ENCODE data around the gene DTNB. TPM values are rescaled to one million over a fixed set of nuclear protein-coding genes. Genes with fewer than 3 reads are reported as not detected.

Gene DTNB
- total and polyA plus RNA-seq, 8 donors = 10.5 to 70.0 (median 33.7) TPM

GRCh38 chr2:25698752-25699151 is 25.4 kb upstream of the DTNB start:
- H3K9me3 ChIP-seq = no peaks in the 10 kb centered on the region
- intact Hi-C loops (cut with DNase I; ENCODE audit: low total_unique reads) = no loop called here
- TF ChIP-seq POLR2AphosphoS5 (IDR thresholded peaks at IDR 0.05) (no peak), EP300 (IDR thresholded peaks at IDR 0.05) (no peak), POLR2A (IDR thresholded peaks at IDR 0.05) (no peak), CTCF (IDR thresholded peaks at IDR 0.05) (no peak)
- H3K4me1 ChIP-seq = peaks cover 0 to 29% (median 9%) of the 10 kb centered on the region in 4 donors
- no peaks in the 10 kb centered on the region for H3K36me3 ChIP-seq
- H3K27ac ChIP-seq = no peak overlapping the region
- no peak overlapping the region for H3K4me3 ChIP-seq
- DNase-seq = peak in 1 of 2 donors; percentile 50
- H3K27me3 ChIP-seq = no peaks in the 10 kb centered on the region

DNA sequence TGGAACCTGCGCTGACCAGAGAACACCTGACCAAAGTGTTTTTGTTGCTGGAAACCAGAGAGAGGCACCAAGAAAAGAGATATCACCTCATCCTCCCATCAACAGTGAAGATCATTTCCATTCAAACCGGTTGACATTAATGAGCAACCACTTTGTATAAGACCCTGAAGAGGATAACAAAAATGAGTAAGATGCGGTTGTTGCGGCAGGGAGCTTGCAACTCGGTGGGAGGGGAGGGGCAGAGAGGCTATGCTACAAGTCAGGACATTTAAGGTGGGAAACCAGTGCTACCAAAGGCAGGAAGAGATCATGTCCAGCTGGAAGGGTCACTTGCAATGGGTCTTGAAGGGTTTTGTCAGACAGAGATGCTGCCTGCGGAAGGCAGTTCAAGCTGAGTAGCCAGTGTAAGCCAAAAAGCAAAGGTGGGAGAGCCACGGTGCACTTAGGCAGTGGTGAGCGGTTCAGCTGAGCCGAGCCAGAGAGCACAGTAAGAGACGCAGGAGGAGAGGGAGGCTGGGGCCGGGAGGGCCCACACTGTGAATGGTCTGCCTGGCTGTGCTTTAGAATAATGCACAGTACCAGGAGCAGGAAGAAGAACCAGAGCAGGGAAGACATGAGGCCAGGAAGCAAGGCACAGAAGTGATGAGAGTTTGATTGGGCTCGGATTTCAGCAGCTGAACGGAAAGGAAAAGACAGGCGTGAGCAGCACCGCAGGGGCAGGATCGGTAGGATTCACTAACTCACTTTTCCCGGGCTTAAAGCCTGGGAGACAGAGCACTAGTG is 24.4 kb upstream of the DTNB start:
- TF ChIP-seq EP300 (IDR thresholded peaks at IDR 0.05) (no peak), CTCF (IDR thresholded peaks at IDR 0.05) (no peak), POLR2AphosphoS5 (IDR thresholded peaks at IDR 0.05) (no peak), POLR2A (IDR thresholded peaks at IDR 0.05) (no peak)
- Histone ChIP-seq H3K4me3 (no peak overlapping the region), H3K27me3 (peaks cover 0 to 3% (median 0%) of the 10 kb centered on the region in 3 donors), H3K4me1 (peaks cover 0 to 29% (median 9%) of the 10 kb centered on the region in 4 donors), H3K36me3 (no peaks in the 10 kb centered on the region), H3K9me3 (no peaks in the 10 kb centered on the region), H3K27ac (no peak overlapping the region)
- intact Hi-C loops (cut with DNase I; ENCODE audit: low total_unique reads) = no loop called here
- peak in 1 of 2 donors; percentile 34 for DNase-seq
- WGBS, 5 donors = 49 to 55% (median 55%) methylated on average over 17 of the region's 17 CpGs

DNA sequence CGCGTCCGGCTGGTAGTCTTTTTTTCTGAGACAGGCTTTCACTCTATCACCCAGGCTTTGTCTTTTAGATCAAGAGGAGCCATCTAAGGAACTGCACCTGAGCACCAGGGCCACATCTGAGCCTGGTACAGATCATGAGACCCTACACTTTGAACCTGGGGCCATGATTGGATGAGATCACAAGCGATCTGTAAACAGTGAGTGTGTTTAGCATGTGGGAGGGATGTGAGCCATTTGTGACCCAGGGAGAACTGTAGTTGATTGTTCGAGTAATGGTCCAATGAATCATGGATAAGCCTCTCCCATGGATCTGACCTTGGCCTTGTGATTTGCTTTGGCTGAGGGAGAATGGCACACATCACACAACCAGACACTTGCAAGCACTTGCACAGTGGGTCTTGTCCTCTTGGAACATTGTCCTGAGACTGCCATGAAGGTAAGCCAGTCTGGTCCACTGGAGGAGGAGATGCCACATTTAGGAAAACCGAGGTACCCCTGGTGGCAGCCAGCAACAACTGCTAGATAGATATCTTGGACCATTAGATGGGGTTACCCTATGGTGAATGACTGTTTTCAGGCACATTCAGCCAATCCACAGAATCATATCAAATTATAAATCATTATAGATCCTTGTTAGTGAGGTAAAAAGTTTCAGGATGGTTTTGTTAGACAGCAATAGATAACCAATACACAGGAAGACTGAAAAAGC is 19.5 kb upstream of the DTNB start:
- H3K27me3 ChIP-seq = peaks cover 0 to 5% (median 0%) of the 10 kb centered on the region in 3 donors
- 75 to 88% (median 87%) methylated on average over 6 of the region's 6 CpGs for WGBS, 5 donors

More for the DNA sequence above, 19.5 kb upstream of the DTNB start:
- TF ChIP-seq POLR2AphosphoS5 (IDR thresholded peaks at IDR 0.05) (no peak), CTCF (IDR thresholded peaks at IDR 0.05) (no peak), EP300 (IDR thresholded peaks at IDR 0.05) (no peak), POLR2A (IDR thresholded peaks at IDR 0.05) (no peak)
- Histone ChIP-seq H3K4me3 (no peak overlapping the region), H3K36me3 (no peaks in the 10 kb centered on the region), H3K27ac (no peak overlapping the region), H3K4me1 (peaks cover 0 to 4% (median 2%) of the 10 kb centered on the region in 4 donors), H3K9me3 (no peaks in the 10 kb centered on the region)
- no peak for DNase-seq
- intact Hi-C loops (cut with DNase I; ENCODE audit: low total_unique reads) = no loop called here
